ENCODE measurements around the gene PLPPR5. TPM values are rescaled to one million over a fixed set of nuclear protein-coding genes. Genes with fewer than 3 reads are reported as not detected.

PLPPR5 gene
- polyA plus RNA-seq, 1 donor (not counting 4 experiments of a cell fraction or from before 2014, with no cell fraction given) = 0.93 TPM

- dilution Hi-C loops (cut with MboI; ENCODE audit: extremely low pct_ligation_motif_present, low sequenced_read_pairs) = no loop called here
- no peak for DNase-seq (ENCODE audit: low read depth, low spot score)
Observed at GRCh38 chr1:98842241-98842640, 162.4 kb downstream of the PLPPR5 start.

More at GRCh38 chr1:98842241-98842640, 162.4 kb downstream of the PLPPR5 start:
- Histone ChIP-seq H3K27me3 (ENCODE audit: control insufficient read depth, extremely low read depth, insufficient read depth, low read length) (no peaks in the 10 kb centered on the region), H3K4me1 (ENCODE audit: control insufficient read depth, extremely low read depth, insufficient read depth, low read length) (no peaks in the 10 kb centered on the region), H3K9me3 (ENCODE audit: control insufficient read depth, low read depth, low read length) (no peaks in the 10 kb centered on the region), H4K20me1 (ENCODE audit: control insufficient read depth, extremely low read depth, insufficient read depth, low read length) (no peaks in the 10 kb centered on the region), H3K36me3 (ENCODE audit: control insufficient read depth in 2 of 2, extremely low read depth in 1 of 2, insufficient read depth in 2 of 2, low read length in 2 of 2) (no peaks in the 10 kb centered on the region), H3K9ac (ENCODE audit: control insufficient read depth, extremely low read depth, insufficient read depth, low read length) (no peak overlapping the region), H3K79me2 (ENCODE audit: control insufficient read depth, insufficient read depth, low read length) (no peaks in the 10 kb centered on the region), H3K4me2 (ENCODE audit: control insufficient read depth, extremely low read depth, insufficient read depth, low read depth, low read length) (no peak overlapping the region), H3K9me1 (ENCODE audit: control insufficient read depth, extremely low read depth, insufficient read depth, low read length) (no peaks in the 10 kb centered on the region), H2AFZ (ENCODE audit: control insufficient read depth, low read length) (no peak overlapping the region), H3K4me3 (ENCODE audit: control insufficient read depth in 2 of 3, extremely low read depth in 1 of 3, insufficient read depth in 2 of 3, low read depth in 1 of 3, low read length in 3 of 3) (no peak overlapping the region), H3K27ac (ENCODE audit: control insufficient read depth, insufficient read depth, low read length) (no peak overlapping the region)
- no peak for TF ChIP-seq CTCF (optimal IDR thresholded peaks at IDR 0.05 in 1 of 3, IDR thresholded peaks at IDR 0.05 in 1 of 3, conservative IDR thresholded peaks at IDR 0.05 in 1 of 3; ENCODE audit: extremely low read depth in 1 of 3, insufficient read depth in 2 of 3, low read length in 3 of 3)
- no peak for TF ChIP-seq EZH2 (IDR thresholded peaks at IDR 0.05; ENCODE audit: low read length)
- FAIRE-seq = no peak

Small RNA genes within 50 kb of the gene (small RNA-seq; reads per million reads assigned to genes)
- 0 reads per million in 3 experiments for gene AL445433.1 (ENCODE audit: insufficient read length in 3 of 3, low read depth in 3 of 3, low replicate concordance in 1 of 3)
